Activated CD8-positive, alpha-beta memory T cell treated with anti-CD3 and anti-CD28 coated beads for 4 hours (primary cell): Measurements from ENCODE around the gene TRIO.

Experiments used
- DNase-seq, 2 donors: peaks; one replicate each; pipeline ENCODE4 v3.0.0-alpha.2; 2020; ENCODE audit warnings: low read depth in 2 of 2

Gene TRIO

DNA sequence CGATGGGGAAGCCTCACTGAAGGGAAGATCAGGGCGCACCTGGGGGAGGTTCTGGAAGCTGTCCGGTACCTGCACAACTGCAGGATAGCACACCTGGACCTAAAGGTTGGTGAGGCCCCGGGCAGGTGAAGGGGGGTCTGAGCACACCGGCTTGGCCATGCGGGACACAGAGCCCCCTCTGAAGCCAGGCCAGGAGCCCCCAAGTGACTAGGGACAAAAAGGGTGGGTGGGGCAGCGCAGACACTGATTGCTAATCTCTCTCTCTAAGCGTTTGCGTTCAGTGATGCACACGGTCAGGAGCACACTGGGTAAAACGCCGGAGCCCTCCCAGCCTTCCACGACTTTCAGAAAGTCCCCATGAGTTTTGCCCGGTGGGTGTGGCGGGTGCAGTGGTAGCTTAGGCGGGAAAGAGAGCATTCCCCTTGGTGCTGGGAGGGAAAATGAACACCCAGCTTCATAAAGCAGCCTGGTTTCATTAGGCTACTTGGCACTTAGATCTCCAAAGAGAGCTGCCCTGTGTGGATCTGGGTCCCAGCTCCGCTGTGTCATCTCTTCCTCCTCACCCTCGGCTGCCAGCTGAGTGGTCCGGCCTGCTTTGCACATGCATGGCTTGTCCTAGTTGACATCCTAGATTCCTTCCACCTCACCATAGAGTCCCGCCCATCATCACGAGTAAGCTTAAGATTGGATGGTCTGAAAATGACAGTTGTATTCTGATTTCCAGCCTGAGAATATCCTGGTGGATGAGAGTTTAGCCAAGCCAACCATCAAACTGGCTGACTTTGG, 364.2 kb downstream of the TRIO start:
- no peak for DNase-seq

GRCh38 chr5:14508046-14508445, 364.9 kb downstream of the TRIO start:
- no peak for DNase-seq

- DNase-seq, result no peak
Measured at GRCh38 chr5:14509556-14509955, 366.4 kb downstream of the TRIO start.

GRCh38 chr5:14510156-14510734, 367.1 kb downstream of the TRIO start:
- no peak for DNase-seq

DNA sequence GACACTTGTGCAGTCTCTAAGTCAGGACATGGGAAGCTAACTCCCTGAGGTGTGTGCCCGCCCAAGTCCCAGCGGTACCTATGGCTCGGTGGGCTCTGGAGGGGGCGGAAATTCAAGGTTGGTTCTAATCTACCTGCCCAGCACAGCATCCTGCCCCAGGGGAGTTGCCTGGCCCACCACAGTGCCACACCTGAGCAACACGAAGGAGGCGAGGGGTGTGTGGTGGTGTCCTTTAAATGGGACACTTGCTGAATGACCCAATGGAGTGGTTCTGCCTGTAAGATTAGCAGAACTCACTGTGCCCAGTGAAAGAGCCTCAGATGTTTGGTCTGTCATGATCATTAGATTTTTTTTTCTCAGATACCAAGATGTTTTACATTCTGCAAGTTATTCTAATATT, 367.7 kb downstream of the TRIO start:
- DNase-seq, result no peak

- no peak for DNase-seq
Measured at GRCh38 chr5:14512574-14512973, 369.4 kb downstream of the TRIO start.

- DNase-seq, result no peak
Measured at GRCh38 chr5:14513266-14513665, 370.1 kb downstream of the TRIO start.

DNA sequence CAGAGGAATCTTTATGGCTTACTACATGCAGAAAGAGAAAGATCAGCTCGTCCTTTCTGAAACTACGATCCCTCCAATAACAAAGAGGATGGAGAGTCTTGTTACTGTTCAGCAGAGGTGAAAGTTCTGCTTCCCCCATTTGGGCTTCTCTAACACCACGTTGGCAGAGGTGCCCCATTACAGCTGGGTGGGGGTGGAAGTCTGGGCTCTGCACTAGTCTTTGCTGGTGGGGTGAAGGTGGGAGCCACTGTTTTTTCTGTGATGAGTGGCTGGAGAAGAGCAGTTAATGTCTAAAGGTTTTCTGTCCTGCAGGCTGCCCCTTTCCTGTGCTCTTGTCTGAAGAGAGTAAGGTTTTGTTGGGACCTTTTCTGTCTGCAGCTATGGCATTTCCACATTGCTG, 373.8 kb downstream of the TRIO start:
- DNase-seq, result no peak

GRCh38 chr5:14518638-14519037, 375.5 kb downstream of the TRIO start:
- no peak for DNase-seq

DNA sequence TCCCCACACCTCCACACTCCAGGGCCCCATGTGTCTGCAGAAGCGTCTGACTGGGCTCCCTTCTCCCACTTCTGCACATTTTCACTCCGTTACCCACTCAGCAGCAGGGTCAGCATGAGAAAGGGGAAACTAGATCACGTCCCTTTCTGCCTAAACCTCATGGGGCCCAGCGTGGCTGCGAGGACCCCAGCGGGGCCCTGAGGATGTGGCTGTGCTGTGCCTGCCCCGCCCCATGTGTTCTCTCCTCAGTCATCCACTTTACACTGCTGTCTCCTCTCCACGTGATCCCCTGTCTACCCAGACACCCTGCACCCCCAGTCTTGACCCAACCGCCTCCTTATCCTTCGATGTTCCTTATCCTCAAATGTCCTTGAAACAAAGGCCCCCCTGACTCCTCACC, 378.6 kb downstream of the TRIO start:
- DNase-seq, result no peak

- no peak for DNase-seq
Measured at GRCh38 chr5:14522721-14523120, 379.6 kb downstream of the TRIO start.

DNA sequence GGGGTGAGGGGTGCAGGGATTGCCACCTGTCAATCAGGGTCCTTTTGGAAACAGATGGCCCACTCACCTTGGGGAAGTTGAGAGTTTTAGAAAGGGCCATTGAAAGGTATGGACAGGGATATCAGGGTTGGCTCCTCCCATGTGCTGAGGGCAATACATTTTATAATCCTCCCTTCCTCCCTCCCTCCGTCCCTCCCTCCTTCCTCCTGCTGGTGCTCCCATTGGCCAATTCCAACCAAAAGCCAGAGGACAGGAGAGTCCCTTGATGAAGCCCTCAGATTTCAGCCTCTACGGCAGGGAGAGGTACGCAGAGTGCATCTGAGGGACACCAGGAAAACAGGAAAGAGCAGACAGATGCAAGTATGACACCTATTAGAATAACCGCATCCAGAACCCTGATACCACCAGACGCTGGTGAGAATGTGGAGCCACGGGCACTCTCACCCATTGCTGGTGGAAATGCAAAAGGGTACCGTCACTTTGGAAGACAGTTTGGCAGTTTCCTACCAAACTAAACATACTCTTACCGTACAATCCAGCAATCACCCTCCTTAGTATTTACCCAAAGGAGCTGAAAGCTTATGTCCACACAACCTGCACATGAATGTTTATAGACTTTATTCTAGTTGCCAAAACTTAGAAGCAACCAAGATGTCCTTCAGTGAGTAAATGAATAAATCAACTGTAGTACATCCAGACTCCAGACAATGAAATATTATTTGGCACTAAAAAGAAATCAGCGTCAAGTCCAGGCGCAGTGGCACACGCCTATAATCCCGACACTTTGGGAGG, 380.3 kb downstream of the TRIO start:
- DNase-seq, result no peak

- DNase-seq, result no peak
Measured at GRCh38 chr5:14525397-14525796, 382.3 kb downstream of the TRIO start.

DNA sequence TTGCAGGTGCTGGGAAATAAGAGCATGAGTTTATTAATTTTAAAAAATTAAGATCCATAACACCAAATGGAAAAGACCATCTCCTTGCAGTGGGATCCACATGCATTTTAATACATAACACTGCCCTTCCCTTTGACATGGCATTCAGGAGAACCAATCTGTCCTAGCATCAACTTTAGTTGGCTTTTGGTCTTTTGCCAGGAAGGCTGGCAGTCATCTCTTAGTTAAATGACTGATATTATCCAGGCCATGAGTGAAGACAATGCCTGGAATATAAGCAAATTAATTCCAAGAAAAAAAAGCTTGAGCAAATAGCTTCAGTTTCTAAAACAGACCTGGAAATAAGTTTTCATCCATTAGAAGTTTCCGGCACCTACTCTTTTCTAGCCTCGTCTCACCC, 383.4 kb downstream of the TRIO start:
- no peak for DNase-seq

- no peak for DNase-seq
Measured at GRCh38 chr5:14528115-14528514, 385.0 kb downstream of the TRIO start.

DNA sequence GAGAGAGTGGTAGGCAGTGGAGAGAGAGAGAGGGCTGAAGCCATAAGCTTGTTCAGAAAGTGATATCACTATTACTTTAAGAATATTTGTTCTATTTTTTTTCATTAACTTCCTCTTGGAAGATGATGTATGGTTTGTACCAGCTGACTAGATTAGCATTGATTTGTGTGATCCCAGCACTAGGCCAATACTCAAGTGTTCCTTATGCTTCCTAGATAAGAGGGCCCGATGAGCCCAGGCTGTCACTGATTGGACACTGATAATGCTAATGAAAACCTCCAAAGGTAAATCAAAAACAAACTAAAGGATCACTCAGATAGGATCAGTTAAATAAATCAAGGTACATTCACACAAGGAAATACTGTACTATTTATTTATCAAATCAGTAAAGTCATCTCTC, 385.8 kb downstream of the TRIO start:
- no peak for DNase-seq

GRCh38 chr5:14531668-14532067, 388.5 kb downstream of the TRIO start:
- no peak for DNase-seq

GRCh38 chr5:14532180-14532579, 389.0 kb downstream of the TRIO start:
- no peak for DNase-seq

DNA sequence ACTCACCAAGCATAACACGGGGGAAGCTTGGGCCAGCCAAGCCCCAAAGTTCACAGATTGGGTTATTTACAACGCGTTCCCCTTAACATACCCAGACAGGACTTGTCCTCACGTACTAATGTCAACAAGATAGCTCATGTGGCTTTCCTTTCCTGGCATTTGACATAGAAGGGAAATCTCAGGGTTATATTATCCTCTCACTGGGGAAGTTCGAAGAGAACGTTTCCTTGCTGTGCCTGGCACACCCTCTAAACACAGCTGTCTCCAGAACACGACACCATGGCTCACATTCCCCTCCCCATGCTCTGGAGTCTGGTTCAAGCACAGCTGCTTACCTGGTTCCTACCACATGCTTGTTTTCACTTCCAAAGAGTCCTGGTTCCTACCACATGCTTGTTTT, 391.6 kb downstream of the TRIO start:
- DNase-seq, result no peak

- DNase-seq, result no peak
Measured at GRCh38 chr5:14545308-14545707, 402.2 kb downstream of the TRIO start.

GRCh38 chr5:14545862-14546261, 402.7 kb downstream of the TRIO start:
- DNase-seq, result no peak

DNA sequence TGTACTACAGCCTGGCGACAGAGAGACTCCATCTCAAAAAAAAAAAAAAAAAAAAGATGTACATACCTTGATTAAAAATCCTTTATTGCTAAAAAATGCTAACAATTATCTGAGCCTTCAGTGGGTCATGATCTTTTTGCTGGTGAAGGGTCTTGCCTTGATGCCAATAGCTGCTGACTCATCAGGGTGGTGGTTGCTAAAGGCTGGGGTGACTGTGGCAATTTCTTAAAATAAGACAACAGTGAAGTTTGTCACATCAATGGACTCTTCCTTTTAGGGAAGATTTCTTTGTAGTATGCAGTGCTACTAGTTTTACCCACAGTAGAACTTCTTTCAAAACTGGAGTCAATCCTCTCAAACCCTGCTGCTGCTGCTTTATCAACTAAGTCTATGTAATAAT, 404.5 kb downstream of the TRIO start:
- DNase-seq, result no peak

- DNase-seq, result no peak
Measured at GRCh38 chr5:14551211-14551610, 408.1 kb downstream of the TRIO start.
